Measurements from ENCODE around the gene LRRC14B.

Gene LRRC14B

DNA sequence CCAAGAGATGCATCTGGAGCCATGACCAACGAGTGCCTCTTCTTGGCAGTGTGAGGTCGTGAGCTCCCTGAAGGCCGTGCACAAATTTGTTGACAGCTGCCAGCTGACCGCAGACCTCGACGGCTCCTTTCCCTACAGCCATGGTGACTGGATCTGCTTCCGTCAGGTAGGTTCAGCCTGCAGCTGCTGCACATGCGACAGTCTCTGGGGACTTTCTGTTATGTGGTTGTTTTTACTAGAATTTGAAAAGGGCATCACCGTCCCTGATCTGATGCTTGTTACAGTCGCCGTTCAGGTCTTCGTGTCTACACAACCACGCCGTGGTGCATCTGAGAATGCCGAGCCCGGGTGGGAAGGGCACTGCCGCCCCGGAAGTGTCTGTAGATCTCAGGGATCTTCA is 36.5 kb upstream of the LRRC14B start:
- H2BK5ac ChIP-seq (ENCODE audit: low read depth, low read length, poor library complexity), result no peak overlapping the region
- H3K27ac ChIP-seq (ENCODE audit: low read depth, low read length), result no peak overlapping the region
- no peak overlapping the region for H3K4me3 ChIP-seq (ENCODE audit: low read depth, low read length)
- H4K91ac ChIP-seq (ENCODE audit: low read depth, low read length), result no peak overlapping the region
- H3K79me1 ChIP-seq (ENCODE audit: low read length), result no peaks in the 10 kb centered on the region
- H3K36me3 ChIP-seq (ENCODE audit: control insufficient read depth in 1 of 2, insufficient read depth in 2 of 2, low read length in 2 of 2), result peaks cover 58 to 69% of the 10 kb centered on the region in 2 experiments
- no peak for DNase-seq
- no peaks in the 10 kb centered on the region for H3K9me3 ChIP-seq (ENCODE audit: insufficient read depth, low read depth, low read length)
- no peaks in the 10 kb centered on the region for H3K4me1 ChIP-seq (ENCODE audit: control insufficient read depth in 1 of 2, insufficient read depth in 2 of 2, low read length in 2 of 2)
- H2BK12ac ChIP-seq (ENCODE audit: low read length), result no peak overlapping the region
- H3K27me3 ChIP-seq (ENCODE audit: insufficient read depth, low read length), result no peaks in the 10 kb centered on the region
- no peak overlapping the region for H3K18ac ChIP-seq (ENCODE audit: low read length)
- WGBS (ENCODE audit: extremely low coverage, insufficient coverage, insufficient read length), result no CpG with 5 or more reads among the region's 18 CpGs
- no peak overlapping the region for H3K9ac ChIP-seq (ENCODE audit: low read length)
- no peak overlapping the region for H2BK120ac ChIP-seq (ENCODE audit: insufficient read depth, low read length, poor library complexity)
- no peak overlapping the region for H4K12ac ChIP-seq (ENCODE audit: low read depth, low read length)
- no peak overlapping the region for H2AK5ac ChIP-seq (ENCODE audit: low read length)
- H3K23ac ChIP-seq (ENCODE audit: low read length), result no peak overlapping the region
- H2AFZ ChIP-seq (ENCODE audit: insufficient read depth, low read length, poor library complexity), result no peak overlapping the region
- no peak overlapping the region for H3K4me2 ChIP-seq (ENCODE audit: low read length)
- H3K79me2 ChIP-seq (ENCODE audit: control insufficient read depth, insufficient read depth, low read length, poor library complexity), result no peaks in the 10 kb centered on the region
- no peak overlapping the region for H3K4ac ChIP-seq (ENCODE audit: low read depth, low read length)
- no peak overlapping the region for H3K14ac ChIP-seq (ENCODE audit: low read length)
- no peak overlapping the region for H4K8ac ChIP-seq (ENCODE audit: low read depth, low read length)

DNA sequence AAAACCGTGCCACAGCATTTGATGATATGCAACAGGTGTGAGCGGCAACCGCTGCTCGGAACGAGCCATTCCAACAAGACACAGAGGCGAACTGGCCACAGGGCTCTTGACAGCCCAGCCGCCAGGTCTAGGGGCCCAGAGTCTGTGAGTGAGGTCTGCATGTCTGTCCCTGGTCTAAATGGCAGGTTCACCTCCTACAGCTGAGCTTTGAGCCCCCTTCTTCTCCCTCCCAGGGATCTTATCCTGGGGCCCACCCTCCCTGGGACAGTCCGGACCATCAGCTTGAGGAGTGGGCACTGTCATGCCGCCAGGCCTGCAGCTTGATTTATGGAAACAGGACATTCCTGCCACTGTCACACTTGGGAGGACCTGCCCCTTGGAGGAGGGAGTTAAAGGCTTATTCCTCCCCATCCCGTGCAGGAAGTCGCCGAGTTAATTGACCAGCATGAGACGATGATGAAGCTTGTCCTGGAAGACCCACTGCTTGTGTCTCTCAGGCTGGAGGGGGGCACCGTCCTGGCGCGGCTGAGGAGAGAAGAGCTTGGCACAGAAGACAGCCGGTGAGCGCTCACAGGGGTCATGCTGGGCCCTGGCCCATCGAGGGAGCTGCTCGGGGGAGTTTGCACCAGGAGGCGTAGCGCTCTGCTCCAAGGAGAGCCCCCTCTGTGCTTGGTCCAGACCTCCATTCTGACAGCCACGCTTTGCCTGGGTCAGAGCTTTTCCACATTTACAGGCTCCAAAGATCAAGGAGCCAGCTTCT is 35.5 kb upstream of the LRRC14B start:
- Histone ChIP-seq H3K4ac (ENCODE audit: low read depth, low read length) (no peak overlapping the region), H3K4me1 (ENCODE audit: control insufficient read depth in 1 of 2, insufficient read depth in 2 of 2, low read length in 2 of 2) (no peaks in the 10 kb centered on the region), H3K4me3 (ENCODE audit: low read depth, low read length) (no peak overlapping the region), H2BK5ac (ENCODE audit: low read depth, low read length, poor library complexity) (no peak overlapping the region), H3K9ac (ENCODE audit: low read length) (no peak overlapping the region), H4K91ac (ENCODE audit: low read depth, low read length) (no peak overlapping the region), H3K27ac (ENCODE audit: low read depth, low read length) (no peak overlapping the region), H2BK120ac (ENCODE audit: insufficient read depth, low read length, poor library complexity) (no peak overlapping the region), H4K12ac (ENCODE audit: low read depth, low read length) (no peak overlapping the region), H3K23ac (ENCODE audit: low read length) (no peak overlapping the region), H2AFZ (ENCODE audit: insufficient read depth, low read length, poor library complexity) (no peak overlapping the region), H3K79me1 (ENCODE audit: low read length) (no peaks in the 10 kb centered on the region), H3K79me2 (ENCODE audit: control insufficient read depth, insufficient read depth, low read length, poor library complexity) (no peaks in the 10 kb centered on the region), H2BK12ac (ENCODE audit: low read length) (no peak overlapping the region), H3K27me3 (ENCODE audit: insufficient read depth, low read length) (no peaks in the 10 kb centered on the region), H4K8ac (ENCODE audit: low read depth, low read length) (no peak overlapping the region), H3K18ac (ENCODE audit: low read length) (no peak overlapping the region), H3K4me2 (ENCODE audit: low read length) (no peak overlapping the region), H3K9me3 (ENCODE audit: insufficient read depth, low read depth, low read length) (no peaks in the 10 kb centered on the region), H3K14ac (ENCODE audit: low read length) (no peak overlapping the region), H3K36me3 (ENCODE audit: control insufficient read depth in 1 of 2, insufficient read depth in 2 of 2, low read length in 2 of 2) (peaks cover 66 to 76% of the 10 kb centered on the region in 2 experiments), H2AK5ac (ENCODE audit: low read length) (no peak overlapping the region)
- DNase-seq, result no peak
- WGBS (ENCODE audit: extremely low coverage, insufficient coverage, insufficient read length), result no CpG with 5 or more reads among the region's 23 CpGs

DNA sequence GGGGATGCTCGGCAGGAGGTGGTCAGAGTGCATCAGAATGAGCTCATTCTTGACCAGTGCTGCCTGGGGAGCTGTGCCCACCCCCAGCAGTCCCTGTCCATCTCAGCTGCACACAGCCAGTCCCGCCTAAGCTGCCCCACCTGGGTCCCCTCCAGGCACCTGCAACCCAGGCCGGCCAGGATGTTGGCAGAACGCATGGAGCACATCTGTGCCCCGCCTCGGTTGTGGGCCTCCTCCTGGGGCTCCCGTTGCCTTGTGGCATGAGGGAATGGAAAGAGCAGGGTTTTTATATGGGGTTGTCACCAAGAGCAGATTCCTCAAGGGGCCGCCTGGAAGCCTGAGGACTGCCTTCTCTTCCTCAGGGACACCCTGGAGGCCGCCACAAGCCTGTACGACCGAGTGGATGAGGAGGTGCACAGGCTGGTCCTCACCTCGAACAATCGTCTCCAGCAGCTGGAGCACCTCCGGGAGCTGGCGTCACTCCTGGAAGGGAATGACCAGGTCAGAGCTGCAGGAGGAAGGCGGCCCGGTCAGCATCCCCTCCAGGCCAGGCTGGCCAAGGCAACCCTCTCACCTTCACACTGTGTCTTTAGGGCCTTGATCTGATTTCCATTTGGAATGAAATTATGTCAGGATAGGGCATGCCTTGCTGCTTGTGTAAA is 34.8 kb upstream of the LRRC14B start:
- Histone ChIP-seq H3K27me3 (ENCODE audit: insufficient read depth, low read length) (no peaks in the 10 kb centered on the region), H3K79me2 (ENCODE audit: control insufficient read depth, insufficient read depth, low read length, poor library complexity) (no peaks in the 10 kb centered on the region)
- WGBS (ENCODE audit: extremely low coverage, insufficient coverage, insufficient read length), result no CpG with 5 or more reads among the region's 17 CpGs

DNA sequence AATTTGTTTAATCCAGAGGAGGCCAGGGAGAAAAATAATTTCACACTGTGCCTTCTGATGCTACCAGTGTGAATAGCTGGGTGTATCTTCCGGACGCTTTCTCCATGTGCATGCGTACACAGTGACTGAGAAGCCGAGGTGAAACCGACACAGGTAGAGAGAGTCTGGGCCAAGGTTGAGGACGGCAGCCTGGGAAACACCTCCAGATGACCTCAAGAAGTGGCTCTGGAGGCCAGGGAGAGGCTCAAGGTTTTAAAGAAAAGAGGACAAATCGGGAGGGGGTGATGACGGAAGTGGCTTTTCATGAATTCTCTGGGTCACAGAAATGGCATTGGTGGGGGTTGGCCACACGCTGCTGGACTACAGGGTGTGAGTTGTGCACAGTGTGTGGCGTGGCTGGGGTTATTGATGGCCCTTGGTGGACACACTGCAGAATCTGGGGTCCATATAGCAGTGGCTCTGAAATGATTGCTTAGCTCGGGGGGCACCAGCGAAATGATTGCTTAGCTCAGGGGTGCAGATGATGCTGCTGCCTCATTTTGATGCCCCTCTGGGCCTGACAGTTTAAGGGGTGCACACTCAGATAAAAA is 34.1 kb upstream of the LRRC14B start:
- Histone ChIP-seq H3K18ac (ENCODE audit: low read length) (no peak overlapping the region), H2BK5ac (ENCODE audit: low read depth, low read length, poor library complexity) (no peak overlapping the region), H3K79me2 (ENCODE audit: control insufficient read depth, insufficient read depth, low read length, poor library complexity) (no peaks in the 10 kb centered on the region), H4K12ac (ENCODE audit: low read depth, low read length) (no peak overlapping the region), H3K36me3 (ENCODE audit: control insufficient read depth in 1 of 2, insufficient read depth in 2 of 2, low read length in 2 of 2) (peaks cover 79 to 87% of the 10 kb centered on the region in 2 experiments), H3K4me2 (ENCODE audit: low read length) (no peak overlapping the region), H3K9ac (ENCODE audit: low read length) (no peak overlapping the region), H3K27me3 (ENCODE audit: insufficient read depth, low read length) (no peaks in the 10 kb centered on the region), H2BK120ac (ENCODE audit: insufficient read depth, low read length, poor library complexity) (no peak overlapping the region), H4K91ac (ENCODE audit: low read depth, low read length) (no peak overlapping the region), H2AK5ac (ENCODE audit: low read length) (no peak overlapping the region), H2AFZ (ENCODE audit: insufficient read depth, low read length, poor library complexity) (no peak overlapping the region), H4K8ac (ENCODE audit: low read depth, low read length) (no peak overlapping the region), H3K4me3 (ENCODE audit: low read depth, low read length) (no peak overlapping the region), H3K4me1 (ENCODE audit: control insufficient read depth in 1 of 2, insufficient read depth in 2 of 2, low read length in 2 of 2) (no peaks in the 10 kb centered on the region), H2BK12ac (ENCODE audit: low read length) (no peak overlapping the region), H3K4ac (ENCODE audit: low read depth, low read length) (no peak overlapping the region), H3K79me1 (ENCODE audit: low read length) (no peaks in the 10 kb centered on the region), H3K23ac (ENCODE audit: low read length) (no peak overlapping the region), H3K14ac (ENCODE audit: low read length) (no peak overlapping the region), H3K27ac (ENCODE audit: low read depth, low read length) (no peak overlapping the region), H3K9me3 (ENCODE audit: insufficient read depth, low read depth, low read length) (no peaks in the 10 kb centered on the region)
- WGBS (ENCODE audit: extremely low coverage, insufficient coverage, insufficient read length), result no CpG with 5 or more reads among the region's 12 CpGs
- no peak for DNase-seq

More for the DNA sequence above, 34.8 kb upstream of the LRRC14B start:
- no peak overlapping the region for H3K23ac ChIP-seq (ENCODE audit: low read length)
- no peak overlapping the region for H4K12ac ChIP-seq (ENCODE audit: low read depth, low read length)
- no peak overlapping the region for H3K4ac ChIP-seq (ENCODE audit: low read depth, low read length)
- no peak overlapping the region for H3K9ac ChIP-seq (ENCODE audit: low read length)
- no peak for DNase-seq
- no peaks in the 10 kb centered on the region for H3K79me1 ChIP-seq (ENCODE audit: low read length)
- no peak overlapping the region for H4K91ac ChIP-seq (ENCODE audit: low read depth, low read length)
- no peak overlapping the region for H4K8ac ChIP-seq (ENCODE audit: low read depth, low read length)
- no peak overlapping the region for H2AK5ac ChIP-seq (ENCODE audit: low read length)
- peaks cover 73 to 80% of the 10 kb centered on the region in 2 experiments for H3K36me3 ChIP-seq (ENCODE audit: control insufficient read depth in 1 of 2, insufficient read depth in 2 of 2, low read length in 2 of 2)
- H3K18ac ChIP-seq (ENCODE audit: low read length), result no peak overlapping the region
- no peaks in the 10 kb centered on the region for H3K9me3 ChIP-seq (ENCODE audit: insufficient read depth, low read depth, low read length)
- no peak overlapping the region for H2BK120ac ChIP-seq (ENCODE audit: insufficient read depth, low read length, poor library complexity)
- H3K27ac ChIP-seq (ENCODE audit: low read depth, low read length), result no peak overlapping the region
- no peak overlapping the region for H3K4me2 ChIP-seq (ENCODE audit: low read length)
- H2BK12ac ChIP-seq (ENCODE audit: low read length), result no peak overlapping the region
- H3K4me1 ChIP-seq (ENCODE audit: control insufficient read depth in 1 of 2, insufficient read depth in 2 of 2, low read length in 2 of 2), result no peaks in the 10 kb centered on the region
- no peak overlapping the region for H3K14ac ChIP-seq (ENCODE audit: low read length)
- H2AFZ ChIP-seq (ENCODE audit: insufficient read depth, low read length, poor library complexity), result no peak overlapping the region
- H3K4me3 ChIP-seq (ENCODE audit: low read depth, low read length), result no peak overlapping the region
- no peak overlapping the region for H2BK5ac ChIP-seq (ENCODE audit: low read depth, low read length, poor library complexity)

Data from trophoblast cell (in vitro differentiated cells and primary cell).